GM10266 (cell line): ENCODE data around the gene TUG1.

ENCODE experiments used
- DNase-seq: peaks from one replicate; pipeline ENCODE4 v3.0.0; 2012; ENCODE audit errors: extremely low spot score
- TF ChIP-seq, protein P1 (sequence below): IDR thresholded peaks from 2 replicates; pipeline ENCODE4 v1.5.1; 2012; ENCODE audit warnings: mild to moderate bottlenecking, low read depth; ENCODE audit not compliant: control insufficient read depth, insufficient read depth; ENCODE audit errors: missing control alignments

TUG1 gene

GRCh38 chr22:30926706-30927105, 42.4 kb upstream of the TUG1 start:
- TF ChIP-seq, protein P1, sequence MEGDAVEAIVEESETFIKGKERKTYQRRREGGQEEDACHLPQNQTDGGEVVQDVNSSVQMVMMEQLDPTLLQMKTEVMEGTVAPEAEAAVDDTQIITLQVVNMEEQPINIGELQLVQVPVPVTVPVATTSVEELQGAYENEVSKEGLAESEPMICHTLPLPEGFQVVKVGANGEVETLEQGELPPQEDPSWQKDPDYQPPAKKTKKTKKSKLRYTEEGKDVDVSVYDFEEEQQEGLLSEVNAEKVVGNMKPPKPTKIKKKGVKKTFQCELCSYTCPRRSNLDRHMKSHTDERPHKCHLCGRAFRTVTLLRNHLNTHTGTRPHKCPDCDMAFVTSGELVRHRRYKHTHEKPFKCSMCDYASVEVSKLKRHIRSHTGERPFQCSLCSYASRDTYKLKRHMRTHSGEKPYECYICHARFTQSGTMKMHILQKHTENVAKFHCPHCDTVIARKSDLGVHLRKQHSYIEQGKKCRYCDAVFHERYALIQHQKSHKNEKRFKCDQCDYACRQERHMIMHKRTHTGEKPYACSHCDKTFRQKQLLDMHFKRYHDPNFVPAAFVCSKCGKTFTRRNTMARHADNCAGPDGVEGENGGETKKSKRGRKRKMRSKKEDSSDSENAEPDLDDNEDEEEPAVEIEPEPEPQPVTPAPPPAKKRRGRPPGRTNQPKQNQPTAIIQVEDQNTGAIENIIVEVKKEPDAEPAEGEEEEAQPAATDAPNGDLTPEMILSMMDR: no peak
- no peak for DNase-seq

DNA sequence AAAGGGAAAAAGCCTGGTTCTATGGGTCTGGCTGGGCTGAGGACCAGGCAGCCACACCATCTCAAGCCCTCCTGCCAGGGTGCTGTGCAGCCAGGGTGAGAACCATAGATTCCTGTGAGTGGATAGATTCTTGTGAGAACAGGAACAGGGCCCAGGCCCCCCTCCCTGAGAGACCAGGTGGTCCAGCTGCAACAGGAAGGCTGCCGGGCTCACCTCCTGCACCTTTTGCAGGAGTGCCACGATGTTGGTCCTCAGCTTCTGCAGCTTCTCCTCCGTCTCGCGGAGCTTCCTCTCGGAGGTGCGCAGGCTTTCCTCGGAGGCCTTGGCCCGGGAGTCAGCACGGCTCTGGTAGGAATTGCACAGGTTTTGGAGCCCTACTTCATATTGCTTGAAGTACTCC, 41.3 kb upstream of the TUG1 start:
- TF ChIP-seq, protein P1: no peak
- no peak for DNase-seq

DNA sequence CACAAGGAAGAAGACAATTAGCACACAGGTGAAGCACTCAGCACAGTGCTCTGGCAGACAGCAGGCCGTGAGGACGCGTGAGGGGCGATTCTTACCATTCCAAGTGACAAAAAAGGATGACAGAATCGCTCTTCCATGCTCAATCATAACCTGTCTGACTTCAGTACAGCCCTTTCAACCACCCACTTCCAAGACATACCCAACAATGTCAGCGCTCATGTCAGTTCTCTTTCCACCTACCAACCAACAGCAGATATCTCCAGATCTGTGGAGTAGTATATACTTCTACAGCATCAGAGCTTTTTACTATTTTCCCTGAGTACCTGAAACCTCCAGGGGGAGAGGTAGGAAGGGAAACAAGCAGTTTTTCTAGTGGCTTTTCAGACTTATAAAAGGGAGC, 40.7 kb upstream of the TUG1 start:
- TF ChIP-seq, protein P1: no peak
- DNase-seq: no peak

DNA sequence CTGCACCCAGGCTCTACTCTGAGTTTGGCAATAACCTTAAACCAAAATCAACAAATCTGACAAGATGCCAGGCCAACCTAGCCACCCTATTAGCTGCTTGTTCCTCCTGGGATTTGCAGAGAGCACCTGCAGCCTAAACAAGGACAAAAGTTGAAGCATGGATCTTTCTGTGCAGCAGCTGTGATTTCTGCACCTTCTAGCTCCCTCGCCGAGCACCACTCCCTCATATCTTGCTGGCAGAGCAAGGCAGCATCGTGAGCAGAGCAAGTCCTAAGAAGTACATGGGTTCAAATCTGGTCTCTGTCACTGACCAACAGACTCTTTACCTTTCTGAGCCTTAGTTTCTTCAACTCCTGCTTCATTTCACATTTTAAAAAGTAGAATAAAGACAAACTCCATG, 38.8 kb upstream of the TUG1 start:
- TF ChIP-seq, protein P1: no peak
- DNase-seq: no peak

DNA sequence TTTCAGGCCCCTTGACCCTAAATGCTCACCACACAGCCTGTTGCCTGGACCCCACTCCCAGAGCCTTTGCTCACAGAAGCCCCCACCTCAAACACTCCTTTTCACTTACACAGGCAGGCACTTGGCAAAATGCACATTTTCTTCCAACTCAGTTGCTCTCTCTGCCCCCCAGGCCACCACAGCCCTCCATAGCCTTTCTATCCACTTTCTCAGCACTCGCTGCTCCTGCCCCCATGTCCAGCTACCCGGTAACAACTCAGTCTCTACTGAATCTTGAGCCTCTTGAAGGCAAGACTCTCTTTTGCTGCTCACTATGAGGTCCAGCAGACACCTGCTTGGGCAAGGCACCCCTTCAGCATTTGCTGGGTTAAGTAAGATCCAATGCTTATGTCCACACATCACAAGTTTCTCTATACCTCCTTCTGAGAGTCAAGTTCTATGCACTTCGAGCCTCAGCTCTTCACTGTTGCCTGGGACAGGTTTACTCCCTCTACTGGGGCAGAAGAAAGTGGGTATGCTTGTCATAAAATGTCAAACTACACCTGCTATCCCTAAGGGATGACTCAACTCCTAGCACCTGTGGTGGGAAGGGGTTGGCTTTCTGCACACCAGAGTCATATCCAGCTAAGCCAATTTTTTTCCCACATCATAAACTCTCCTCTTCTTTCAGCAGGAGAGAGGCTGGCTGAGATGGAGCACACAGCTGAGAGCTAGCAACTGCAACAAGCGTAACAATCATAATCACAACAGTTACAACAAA, 37.3 kb upstream of the TUG1 start:
- TF ChIP-seq, protein P1: no peak
- no peak for DNase-seq

DNA sequence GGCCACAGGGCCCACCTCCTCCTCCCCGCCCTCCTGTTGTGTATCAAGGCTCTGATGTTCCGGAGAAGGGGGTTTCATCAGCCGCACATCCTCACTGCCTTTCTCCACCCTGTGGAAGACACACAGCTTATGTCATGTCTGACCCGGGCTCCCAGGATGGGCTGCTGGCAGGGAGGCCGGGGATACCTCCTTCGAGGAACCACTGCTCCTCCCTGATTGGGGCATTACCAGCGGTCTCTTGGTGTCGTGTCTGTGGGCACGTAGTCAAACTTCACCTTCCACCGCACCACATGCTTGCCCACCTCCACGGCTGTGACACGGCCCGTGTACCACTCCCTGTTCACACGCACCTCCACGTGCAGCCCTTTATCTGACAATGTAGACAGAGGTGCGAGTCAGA, 36.4 kb upstream of the TUG1 start:
- DNase-seq: no peak
- TF ChIP-seq, protein P1: no peak

DNA sequence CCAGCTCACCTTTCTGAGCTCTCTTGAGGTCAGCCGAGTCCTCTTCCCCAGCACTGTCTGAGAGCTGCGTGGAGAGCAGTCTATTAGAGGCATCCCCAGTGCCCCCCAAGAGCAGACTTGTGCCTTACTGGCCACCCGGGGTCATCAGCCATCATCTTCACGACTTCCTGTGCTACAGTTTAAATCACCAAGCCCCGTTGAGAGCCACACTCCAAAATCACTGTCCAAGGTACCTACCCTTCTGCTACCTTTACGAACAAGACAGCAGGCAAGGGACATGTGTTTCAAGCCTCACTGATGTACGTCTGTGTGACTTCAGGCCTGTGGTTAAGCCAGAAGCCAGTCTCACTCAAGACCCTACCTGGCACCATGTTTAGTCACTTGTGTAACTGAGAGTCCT, 35.6 kb upstream of the TUG1 start:
- TF ChIP-seq, protein P1: no peak
- no peak for DNase-seq
